OCI-LY7 (cell line): ENCODE results near the gene GRK5. TPM values are rescaled to one million over a fixed set of nuclear protein-coding genes. Genes with fewer than 3 reads are reported as not detected.

Experiments
- BruUV-seq: library from RNA; stranded (reverse); fragments of 400-500 nt; replicated peaks from 2 replicates; lab custom pipeline; 2021; lab: Mats Ljungman, UMichigan
- CTCF ChIA-PET: fragments of 300-600 bp; sonication (Branson Sonifier 250); formaldehyde crosslinking; loops from one replicate; lab custom pipeline; 2022; ENCODE audit warnings: antibody characterized with exemption; ENCODE audit not compliant: unreplicated experiment; lab: Charles Lee
- POLR2A ChIA-PET: fragments of 300-600 bp; sonication (Branson Sonifier 250); formaldehyde crosslinking; loops from one replicate; lab custom pipeline; 2022; ENCODE audit warnings: antibody characterized with exemption; lab: Charles Lee
- DNase-seq: peaks from one replicate; pipeline ENCODE4 v3.0.0-alpha.2; 2015; ENCODE audit warnings: low spot score
- H2AFZ ChIP-seq: fragments of 200-600 bp; sonication (generic), shearing (Covaris generic); 2 replicates; pipeline ENCODE4 v1.6.1; 2014; ENCODE audit warnings: mild to moderate bottlenecking, antibody characterized with exemption, low read length, moderate library complexity
- H3K27ac ChIP-seq: fragments of 200-600 bp; sonication (generic); 2 replicates; pipeline ENCODE4 v1.5.1; 2014; ENCODE audit warnings: mixed run types, low read depth, mild to moderate bottlenecking, moderate library complexity, low read length, inconsistent platforms; ENCODE audit not compliant: poor library complexity, severe bottlenecking
- H3K36me3 ChIP-seq: fragments of 200-600 bp; sonication (generic); 2 replicates; pipeline ENCODE4 v1.6.1; 2014; ENCODE audit warnings: mild to moderate bottlenecking, antibody characterized with exemption, low read length, moderate library complexity, mixed read lengths; ENCODE audit not compliant: insufficient read depth
- H3K4me1 ChIP-seq: fragments of 200-600 bp; sonication (generic); 2 replicates; pipeline ENCODE4 v1.5.1; 2014; ENCODE audit warnings: mild to moderate bottlenecking, low read length; ENCODE audit not compliant: insufficient read depth, poor library complexity, severe bottlenecking
- H3K4me2 ChIP-seq: fragments of 200-600 bp; sonication (generic); 2 replicates; pipeline ENCODE4 v1.6.1; 2014; ENCODE audit warnings: mild to moderate bottlenecking, low read length
- H3K4me3 ChIP-seq: fragments of 200-600 bp; sonication (generic); 2 replicates; pipeline ENCODE4 v1.5.1; 2014; ENCODE audit warnings: mild to moderate bottlenecking, low read depth, low read length; ENCODE audit not compliant: poor library complexity, severe bottlenecking
- H3K79me2 ChIP-seq: fragments of 200-600 bp; sonication (generic); 2 replicates; pipeline ENCODE4 v1.6.1; 2016; ENCODE audit warnings: low read depth, mild to moderate bottlenecking, low read length, moderate library complexity, mixed read lengths; ENCODE audit not compliant: insufficient read depth
- H3K9me2 ChIP-seq: fragments of 200-600 bp; sonication (generic); 2 replicates; pipeline ENCODE4 v1.6.1; 2016; ENCODE audit warnings: mild to moderate bottlenecking, low read length, mixed read lengths; ENCODE audit not compliant: insufficient read depth
- H3K9me3 ChIP-seq: fragments of 200-600 bp; sonication (generic); 2 replicates; pipeline ENCODE4 v1.6.1; 2014; ENCODE audit warnings: mild to moderate bottlenecking, mixed run types, low read length, mixed read lengths
- H4K20me1 ChIP-seq: fragments of 200-600 bp; sonication (generic); 2 replicates; pipeline ENCODE4 v1.6.1; 2014; ENCODE audit warnings: mild to moderate bottlenecking, antibody characterized with exemption, low read length, moderate library complexity, mixed read lengths; ENCODE audit not compliant: insufficient read depth
- CTCF ChIP-seq: fragments of 200-600 bp; sonication (generic); conservative IDR thresholded peaks from 2 replicates; pipeline ENCODE4 v1.5.1; 2014; ENCODE audit warnings: mild to moderate bottlenecking, antibody characterized with exemption, low read length, moderate library complexity, mixed read lengths
- EZH2phosphoT487 ChIP-seq: fragments of 200-600 bp; sonication (generic); IDR thresholded peaks from 2 replicates; pipeline ENCODE4 v1.6.1; 2018; ENCODE audit warnings: low read depth, borderline replicate concordance, mild to moderate bottlenecking, mixed run types, antibody characterized with exemption, low read length, moderate library complexity, mixed read lengths
- intact Hi-C: fragments of 100-400 bp; cut with micrococcal nuclease; formaldehyde crosslinking; loops from one replicate; pipeline ENCODE4 v1.10.0; 2022; ENCODE audit not compliant: unreplicated experiment
- total RNA-seq, 2 experiments: library from RNA; depleted of rRNA in 1 of 2; stranded (reverse); fragments of >200 nt in 1 of 2; shearing (Covaris generic) in 1 of 2; gene quantifications; 2 replicates each; pipeline ENCODE4 v1.2.3, GENCODE V29; 2014 to 2022

Gene GRK5
- total RNA-seq, 2 experiments from 2014 or later, result 4.7 to 10.2 TPM

- no peak overlapping the region for H3K4me2 ChIP-seq
Observed at GRCh38 chr10:119247550-119247894, 40.2 kb downstream of the GRK5 start.

GRCh38 chr10:119248184-119248583 is 40.8 kb downstream of the GRK5 start:
- intact Hi-C loops, result no loop called here
- Histone ChIP-seq H3K4me2 (no peak overlapping the region), H3K9me2 (no peaks in the 10 kb centered on the region), H3K4me3 (no peak overlapping the region), H3K36me3 (no peaks in the 10 kb centered on the region), H3K4me1 (no peaks in the 10 kb centered on the region), H2AFZ (no peak overlapping the region), H4K20me1 (no peaks in the 10 kb centered on the region), H3K9me3 (no peaks in the 10 kb centered on the region), H3K27ac (no peak overlapping the region), H3K79me2 (no peaks in the 10 kb centered on the region)
- BruUV-seq, result no TSS peak
- CTCF ChIA-PET, result no interaction called here
- no peak for TF ChIP-seq CTCF
- TF ChIP-seq EZH2phosphoT487, result no peak
- POLR2A ChIA-PET, result interaction anchor here (0.8 to 1.0 kb wide), 2 partner anchors 16 to 26 kb away, joined by 3 to 5 read pairs; no protein-coding TSS in a partner anchor
- DNase-seq, result no peak

More at GRCh38 chr10:119247550-119247894, 40.2 kb downstream of the GRK5 start:
- no peaks in the 10 kb centered on the region for H3K79me2 ChIP-seq
- H3K4me3 ChIP-seq, result no peak overlapping the region
- H3K4me1 ChIP-seq, result no peaks in the 10 kb centered on the region
- no peaks in the 10 kb centered on the region for H4K20me1 ChIP-seq
- no peaks in the 10 kb centered on the region for H3K9me3 ChIP-seq
- no peak for DNase-seq
- no peaks in the 10 kb centered on the region for H3K36me3 ChIP-seq
- H3K27ac ChIP-seq, result no peak overlapping the region
- no peak overlapping the region for H2AFZ ChIP-seq
- TF ChIP-seq EZH2phosphoT487 (no peak), CTCF (no peak)
- POLR2A ChIA-PET, result interaction anchor here (0.7 to 1.0 kb wide), 3 partner anchors 17 to 57 kb away, joined by 3 to 4 read pairs (median 3); no protein-coding TSS in a partner anchor
- intact Hi-C loops, result no loop called here
- CTCF ChIA-PET, result no interaction called here
- no peaks in the 10 kb centered on the region for H3K9me2 ChIP-seq
- BruUV-seq, result no TSS peak

GRCh38 chr10:119248681-119249080 is 41.3 kb downstream of the GRK5 start:
- Histone ChIP-seq H3K36me3 (no peaks in the 10 kb centered on the region), H3K27ac (no peak overlapping the region), H2AFZ (no peak overlapping the region), H3K4me1 (no peaks in the 10 kb centered on the region), H3K79me2 (no peaks in the 10 kb centered on the region), H3K4me2 (no peak overlapping the region), H3K4me3 (no peak overlapping the region), H3K9me2 (no peaks in the 10 kb centered on the region), H3K9me3 (no peaks in the 10 kb centered on the region), H4K20me1 (no peaks in the 10 kb centered on the region)
- POLR2A ChIA-PET, result interaction anchor here (0.8 kb wide), 1 partner anchor 26 kb away, joined by 5 read pairs; no protein-coding TSS in a partner anchor
- no peak for DNase-seq
- TF ChIP-seq EZH2phosphoT487 (no peak), CTCF (no peak)
- no TSS peak for BruUV-seq
- intact Hi-C loops, result no loop called here
- CTCF ChIA-PET, result no interaction called here
